ENCODE data around the gene NADSYN1. TPM values are rescaled to one million over a fixed set of nuclear protein-coding genes. Genes with fewer than 3 reads are reported as not detected.

The NADSYN1 gene
- total RNA-seq, 2 experiments from 2014 or later = 59.1 to 64.5 TPM

DNA sequence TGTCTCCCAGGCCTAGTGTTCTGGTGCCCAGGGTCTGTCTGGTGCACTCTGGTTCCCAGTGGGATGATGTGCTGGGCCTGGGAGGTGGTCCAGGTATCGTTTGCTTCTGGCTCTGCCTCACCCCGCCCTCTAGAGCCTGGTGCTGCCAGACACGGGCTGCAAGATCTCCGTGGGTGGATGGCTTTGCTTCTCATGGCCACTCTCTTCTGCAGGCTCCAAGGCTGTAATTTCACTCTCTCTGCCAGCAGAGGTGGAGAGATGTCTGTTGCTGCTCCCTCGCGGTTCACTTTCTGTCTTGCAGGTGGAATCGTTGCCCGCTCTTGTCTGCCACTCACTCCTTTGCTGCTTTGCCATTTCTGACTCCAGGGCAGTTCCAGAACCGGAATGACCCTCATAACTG, 13.4 kb downstream of the NADSYN1 start:
- CTCF ChIA-PET = no interaction called here
- POLR2A ChIA-PET = no interaction called here

GRCh38 chr11:71467164-71467563, 14.2 kb downstream of the NADSYN1 start:
- POLR2A ChIA-PET = no interaction called here
- CTCF ChIA-PET = no interaction called here

- ChIA-PET CTCF (no interaction called here), POLR2A (no interaction called here)
Observed at GRCh38 chr11:71470946-71471345, 17.9 kb downstream of the NADSYN1 start.

- ChIA-PET POLR2A (interaction anchor here (0.8 kb wide), 1 partner anchor 1113 kb away, joined by 3 read pairs; no protein-coding TSS in a partner anchor), CTCF (no interaction called here)
Observed at GRCh38 chr11:71472357-71472885, 19.4 kb downstream of the NADSYN1 start.

GRCh38 chr11:71472941-71473792, 20.2 kb downstream of the NADSYN1 start:
- POLR2A ChIA-PET = no interaction called here
- CTCF ChIA-PET = no interaction called here

DNA sequence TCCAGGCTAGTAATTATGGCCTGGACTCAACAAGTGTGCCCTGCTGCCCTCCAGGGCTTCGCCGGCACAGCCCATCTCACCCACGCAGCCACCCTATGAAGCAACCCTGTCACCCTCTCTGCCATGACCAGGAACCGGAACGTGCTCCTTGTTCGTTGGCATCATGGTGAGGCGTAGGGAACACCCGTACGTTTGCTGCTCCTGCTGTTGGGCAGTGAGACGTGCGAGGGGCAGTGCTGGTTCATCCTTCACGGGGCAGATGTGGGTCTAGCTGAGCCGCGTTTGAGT, 20.7 kb downstream of the NADSYN1 start:
- ChIA-PET POLR2A (no interaction called here), CTCF (no interaction called here)

GRCh38 chr11:71474141-71474770, 21.3 kb downstream of the NADSYN1 start:
- POLR2A ChIA-PET = no interaction called here
- CTCF ChIA-PET = no interaction called here

DNA sequence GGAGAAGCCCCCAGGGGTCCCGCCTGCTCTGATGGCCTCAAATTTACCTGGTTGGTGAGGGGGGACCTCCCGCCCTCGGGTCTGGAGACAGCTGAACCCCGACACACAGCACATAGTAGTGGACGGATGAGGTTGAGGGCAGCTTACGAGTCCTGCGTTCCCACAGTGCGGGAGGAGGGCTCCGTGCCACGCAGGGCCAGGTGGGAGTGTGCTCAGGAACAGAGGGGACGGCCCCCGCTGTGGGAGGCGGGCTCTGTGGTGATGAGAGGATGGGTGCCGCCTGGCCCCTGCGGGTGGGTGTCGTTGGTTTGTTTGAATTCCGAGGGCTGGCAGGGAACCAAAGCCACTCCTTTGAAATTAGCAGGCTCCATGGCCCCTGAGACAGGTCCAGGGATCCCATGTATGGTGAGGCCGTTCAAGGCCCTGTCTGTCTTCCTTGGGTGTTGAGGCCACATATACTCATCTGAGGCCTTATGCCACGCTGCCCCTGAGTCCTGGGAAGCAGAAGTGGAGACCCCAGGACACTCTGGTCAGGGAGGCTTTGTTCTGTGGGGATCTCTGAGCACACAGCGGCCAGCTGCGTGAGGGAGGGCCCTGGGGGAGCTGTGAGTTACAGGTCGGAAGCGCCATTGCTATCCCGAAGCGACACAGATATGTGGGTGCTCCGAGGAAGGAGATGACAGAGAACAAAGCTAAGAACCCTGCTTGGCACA, 21.9 kb downstream of the NADSYN1 start:
- CTCF ChIA-PET = no interaction called here
- POLR2A ChIA-PET = no interaction called here

- ChIA-PET CTCF (no interaction called here), POLR2A (no interaction called here)
Observed at GRCh38 chr11:71476031-71476430, 23.0 kb downstream of the NADSYN1 start.

GRCh38 chr11:71476926-71477640, 24.1 kb downstream of the NADSYN1 start:
- ChIA-PET CTCF (no interaction called here), POLR2A (no interaction called here)

DNA sequence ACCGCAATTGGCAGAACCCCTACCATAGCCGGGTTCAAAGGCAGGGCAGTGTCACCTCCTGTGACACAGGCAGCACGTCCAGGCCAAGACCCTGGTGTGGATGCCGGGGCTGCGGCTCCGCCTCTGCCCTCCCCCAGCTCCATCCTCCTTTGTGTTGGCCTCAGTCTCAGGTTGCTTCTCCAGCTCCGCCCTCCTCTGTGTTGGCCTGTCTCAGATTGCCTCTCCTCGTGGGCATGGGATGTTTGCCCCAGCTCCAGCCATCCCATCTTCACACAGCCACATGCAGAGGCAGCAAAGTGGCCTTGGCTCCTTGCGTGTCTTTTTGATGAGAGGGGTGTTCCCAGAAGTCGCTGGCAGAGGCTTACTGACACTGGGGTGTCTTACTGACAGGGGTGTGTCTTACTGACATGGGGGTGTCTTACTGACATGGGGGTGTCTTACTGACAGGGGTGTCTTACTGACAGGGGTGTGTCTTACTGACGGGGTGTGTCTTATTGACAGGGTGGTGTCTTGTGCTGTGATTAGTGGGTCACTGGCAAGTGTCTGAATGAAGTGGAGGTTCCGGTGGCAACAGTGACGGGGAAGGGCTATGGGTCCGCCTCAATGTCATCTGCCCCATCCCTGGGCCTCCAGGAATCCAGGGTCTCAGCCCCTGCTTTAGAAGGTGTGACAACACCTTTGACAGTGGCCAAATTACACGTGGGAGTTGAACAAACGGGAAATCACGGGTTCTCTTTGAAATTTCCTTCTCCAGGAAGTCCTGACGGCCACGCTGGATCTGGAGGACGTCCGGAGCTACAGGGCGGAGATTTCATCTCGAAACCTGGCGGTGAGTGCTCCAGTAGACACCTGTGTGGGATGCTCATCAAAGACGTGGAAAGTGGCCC, 24.9 kb downstream of the NADSYN1 start:
- CTCF ChIA-PET = no interaction called here
- POLR2A ChIA-PET = no interaction called here

DNA sequence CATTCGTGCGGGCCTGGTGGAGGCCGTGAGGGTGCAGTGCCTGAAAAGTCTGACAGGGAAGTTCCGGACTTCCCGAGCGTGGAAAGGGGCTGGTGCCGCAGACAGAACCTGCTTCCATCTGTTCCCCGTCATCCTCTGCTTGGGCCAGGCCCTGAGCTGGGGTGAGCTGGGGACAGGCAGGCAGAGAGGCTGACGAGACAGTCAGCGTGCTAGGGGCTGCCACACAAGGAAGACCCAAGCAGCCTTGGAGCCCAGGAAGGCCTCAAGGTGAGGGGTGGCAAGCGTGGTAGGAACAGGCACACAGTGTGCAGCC, 25.5 kb downstream of the NADSYN1 start:
- CTCF ChIA-PET = no interaction called here
- POLR2A ChIA-PET = no interaction called here

GRCh38 chr11:71481101-71481960, 28.3 kb downstream of the NADSYN1 start:
- ChIA-PET CTCF (no interaction called here), POLR2A (no interaction called here)

DNA sequence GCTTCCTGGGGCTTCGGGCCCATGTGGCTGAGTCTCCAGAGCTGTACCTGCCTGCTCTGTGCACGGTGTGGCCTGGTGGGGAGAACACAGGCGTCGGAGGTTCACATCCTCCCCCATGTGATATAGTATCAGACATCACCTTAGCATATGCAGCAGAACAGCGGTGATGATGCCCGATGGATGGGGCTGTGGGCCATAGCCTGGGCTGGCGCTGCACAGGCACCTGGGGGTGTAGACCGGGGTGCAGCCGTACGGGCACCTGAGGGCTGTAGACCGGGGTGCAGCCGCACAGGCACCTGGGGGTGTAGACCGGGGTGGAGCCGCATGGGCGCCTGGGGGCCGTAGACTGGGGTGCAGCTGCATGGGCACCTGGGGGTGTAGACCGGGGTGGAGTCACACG, 29.2 kb downstream of the NADSYN1 start:
- CTCF ChIA-PET = no interaction called here
- POLR2A ChIA-PET = no interaction called here

DNA sequence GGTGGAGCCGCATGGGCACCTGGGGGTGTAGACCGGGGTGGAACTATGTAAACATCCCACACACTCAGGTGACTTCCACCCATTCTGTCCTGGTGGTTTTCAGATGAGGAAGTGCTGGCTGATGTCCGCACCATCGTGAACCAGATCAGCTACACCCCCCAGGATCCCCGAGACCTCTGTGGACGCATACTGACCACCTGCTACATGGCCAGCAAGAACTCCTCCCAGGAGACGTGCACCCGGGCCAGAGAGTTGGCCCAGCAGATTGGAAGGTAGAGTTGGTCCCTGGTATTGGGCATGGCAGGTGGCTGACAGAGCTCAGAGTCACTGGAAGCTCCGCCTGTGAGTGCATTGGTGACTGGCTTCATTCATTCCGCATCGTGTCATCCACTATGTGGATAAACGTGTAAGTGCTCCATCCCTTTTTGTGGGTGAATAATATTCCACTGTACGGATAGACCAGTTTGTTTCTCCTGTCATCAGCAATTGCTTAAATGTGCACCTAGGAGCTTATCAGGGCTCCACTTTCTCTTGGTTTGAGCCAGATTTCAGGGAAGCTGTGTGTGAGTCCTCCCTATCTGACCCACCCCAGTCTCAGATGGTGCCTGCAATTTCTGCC, 29.9 kb downstream of the NADSYN1 start:
- ChIA-PET POLR2A (no interaction called here), CTCF (no interaction called here)

DNA sequence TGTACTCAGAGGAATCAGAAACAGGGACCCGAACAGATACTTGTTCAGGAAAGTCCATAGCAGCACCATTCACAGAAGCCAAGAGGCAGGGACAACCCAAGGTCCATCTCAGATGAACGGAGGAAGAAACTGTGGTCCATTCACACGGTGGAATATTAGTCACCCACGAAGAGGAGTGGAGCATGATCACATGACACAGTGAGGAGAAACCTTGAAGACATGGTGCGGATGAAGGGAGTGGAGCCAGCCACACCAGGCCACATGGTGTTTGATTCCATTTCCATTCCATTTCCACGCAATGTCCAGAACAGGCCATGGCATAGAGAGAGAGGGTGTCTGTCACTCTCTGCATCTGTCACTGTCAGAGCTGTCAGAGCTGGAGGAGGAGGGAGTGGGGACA, 30.7 kb downstream of the NADSYN1 start:
- POLR2A ChIA-PET = no interaction called here
- CTCF ChIA-PET = no interaction called here

- ChIA-PET POLR2A (no interaction called here), CTCF (no interaction called here)
Observed at GRCh38 chr11:71484248-71485062, 31.5 kb downstream of the NADSYN1 start.

DNA sequence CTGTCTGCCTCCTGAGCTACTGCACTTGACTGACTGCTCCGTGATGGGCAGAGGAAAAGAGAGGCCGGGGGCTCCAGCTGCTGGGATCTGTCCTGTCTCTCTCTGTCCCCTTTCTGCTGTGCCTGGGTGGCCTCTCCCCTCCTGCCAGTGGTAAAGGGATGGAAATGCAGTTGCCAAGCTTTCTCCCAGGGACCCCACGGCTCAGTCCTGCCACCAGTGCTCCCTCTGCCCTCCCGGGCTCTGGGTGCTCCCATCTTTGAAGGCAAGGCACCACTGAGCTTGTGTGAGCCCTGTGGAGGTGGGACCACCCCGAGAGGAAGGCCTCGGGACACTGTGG, 32.0 kb downstream of the NADSYN1 start:
- ChIA-PET CTCF (no interaction called here), POLR2A (no interaction called here)
